WTC11 (cell line): Measurements from ENCODE around the gene ZNF185.

Source experiments
- CREB1 ChIP-seq: sonication (generic); formaldehyde crosslinking; IDR thresholded peaks from 2 replicates; pipeline ENCODE4 v1.8.0; 2023; ENCODE audit warnings: mild to moderate bottlenecking, missing genetic modification reagents
- CREM ChIP-seq: sonication (generic); formaldehyde crosslinking; IDR thresholded peaks from 2 replicates; pipeline ENCODE4 v1.8.1; 2022; ENCODE audit warnings: mild to moderate bottlenecking, missing genetic modification reagents, moderate library complexity
- CTCF ChIP-seq: fragments of 200-600 bp; IDR thresholded peaks from 2 replicates; pipeline ENCODE4 v1.8.0; 2022; ENCODE audit warnings: antibody characterized with exemption
- ELF4 ChIP-seq: sonication (generic); formaldehyde crosslinking; IDR thresholded peaks from 2 replicates; pipeline ENCODE4 v1.8.1; 2022; ENCODE audit warnings: low read depth, mild to moderate bottlenecking, moderate library complexity, missing genetic modification reagents
- FOXK1 ChIP-seq: sonication (generic); formaldehyde crosslinking; IDR thresholded peaks from 2 replicates; pipeline ENCODE4 v1.8.0; 2022; ENCODE audit warnings: mild to moderate bottlenecking, moderate library complexity, missing genetic modification reagents
- IRF2 ChIP-seq: sonication (generic); formaldehyde crosslinking; IDR thresholded peaks from 2 replicates; pipeline ENCODE4 v1.8.0; 2022; ENCODE audit warnings: low read depth, missing genetic modification reagents, borderline replicate concordance
- NFYB ChIP-seq: sonication (generic); formaldehyde crosslinking; conservative IDR thresholded peaks from 2 replicates; pipeline ENCODE4 v1.8.0; 2022; ENCODE audit warnings: low read depth, missing genetic modification reagents
- PRDM15 ChIP-seq: sonication (generic); formaldehyde crosslinking; IDR thresholded peaks from 2 replicates; pipeline ENCODE4 v1.8.0; 2022; ENCODE audit warnings: missing genetic modification reagents
- USF2 ChIP-seq: sonication (generic); formaldehyde crosslinking; IDR thresholded peaks from 2 replicates; pipeline ENCODE4 v1.8.1; 2023; ENCODE audit warnings: mild to moderate bottlenecking, missing genetic modification reagents, moderate library complexity

- TF ChIP-seq CTCF (no peak), NFYB (CRISPR knock-in tag) (no peak), ELF4 (CRISPR knock-in tag) (no peak), USF2 (no peak), CREM (CRISPR knock-in tag) (no peak), CREB1 (CRISPR knock-in tag) (no peak), IRF2 (CRISPR knock-in tag) (no peak), PRDM15 (CRISPR knock-in tag) (no peak), FOXK1 (no peak)
These were observed 38.4 kb downstream of the ZNF185 start for GRCh38 chrX:152936306-152936705.
